A549 (cell line): Measurements from ENCODE around the gene USP12. TPM values are rescaled to one million over a fixed set of nuclear protein-coding genes. Genes with fewer than 3 reads are reported as not detected.

Experiments used
- ATAC-seq, 2 experiments: fragments of 200-7000 bp in 1 of 2; fragments of >200 bp in 1 of 2; cut with Nextera tagmentation in 1 of 2; cut with Tn5 transposase in 1 of 2; 3 replicates each; pipeline versions ENCODE4 v1.8.0 to v1.9.1; 2018 to 2020; ENCODE audit warnings: mild to moderate bottlenecking in 1 of 2, moderate library complexity in 1 of 2
- CTCF ChIA-PET: fragments of 300-600 bp; sonication (Branson Sonifier 250); formaldehyde crosslinking; extraction: SDS; loops from one replicate; lab custom pipeline; 2021; ENCODE audit warnings: antibody characterized with exemption, inconsistent platforms; lab: Yijun Ruan, JAX
- POLR2A ChIA-PET: fragments of 350-600 bp; formaldehyde crosslinking; extraction: SDS; loops from one replicate; lab custom pipeline; 2021; ENCODE audit warnings: antibody characterized with exemption, inconsistent platforms; lab: Yijun Ruan, JAX
- DNase-seq, 2 experiments: peaks; one replicate each; pipeline versions ENCODE4 v3.0.0 to v3.0.0-alpha.2; 2011 to 2016; ENCODE audit warnings: low read depth in 1 of 2, low spot score in 1 of 2
- FAIRE-seq: peaks from 2 replicates; lab custom pipeline; 2011; peaks lifted over from hg19 to GRCh38; lab: Jason Lieb, UNC
- H3K27ac ChIP-seq, 2 experiments: fragments of >200 bp; sonication (Bioruptor Twin); formaldehyde crosslinking; 3 replicates each; pipeline ENCODE4 v1.5.1; 2016 to 2017
- H3K4me1 ChIP-seq: fragments of >200 bp; sonication (Bioruptor Twin); formaldehyde crosslinking; 3 replicates; pipeline ENCODE4 v1.6.1; 2016
- H3K4me2 ChIP-seq: fragments of >200 bp; sonication (Bioruptor Twin); formaldehyde crosslinking; 3 replicates; pipeline ENCODE4 v1.6.1; 2016
- H3K4me3 ChIP-seq: fragments of >200 bp; sonication (Bioruptor Twin); formaldehyde crosslinking; 3 replicates; pipeline ENCODE4 v1.5.1; 2016
- H3K9me3 ChIP-seq: fragments of >200 bp; sonication (Bioruptor Twin); formaldehyde crosslinking; 3 replicates; pipeline ENCODE4 v1.6.1; 2016
- CHD4 ChIP-seq: fragments of 200-600 bp; sonication (generic); IDR thresholded peaks from 2 replicates; pipeline ENCODE4 v1.6.1; 2016; ENCODE audit warnings: antibody characterized with exemption, mild to moderate bottlenecking, borderline replicate concordance
- CTCF ChIP-seq: fragments of >200 bp; sonication (Bioruptor Twin); formaldehyde crosslinking; IDR thresholded peaks from 3 replicates; pipeline ENCODE4 v1.5.1; 2016
- EP300 ChIP-seq, 2 experiments: fragments of >200 bp; sonication (Bioruptor Twin); formaldehyde crosslinking; IDR thresholded peaks; 2 replicates in 1 of 2; 3 replicates in 1 of 2; pipeline ENCODE4 v1.6.1; 2016 to 2017
- HDAC2 ChIP-seq: fragments of 200-600 bp; sonication (generic); IDR thresholded peaks from 2 replicates; pipeline ENCODE4 v1.6.1; 2016
- HES2 ChIP-seq: fragments of >200 bp; sonication (Bioruptor Twin); formaldehyde crosslinking; IDR thresholded peaks from 2 replicates; pipeline ENCODE4 v1.6.1; 2016
- JUN ChIP-seq, 2 experiments: fragments of >200 bp; sonication (Bioruptor Twin); formaldehyde crosslinking; IDR thresholded peaks; 2 replicates in 1 of 2; 3 replicates in 1 of 2; pipeline ENCODE4 v1.6.1; 2016 to 2017
- MAX ChIP-seq: IDR thresholded peaks from 2 replicates; pipeline ENCODE4 v1.6.1; 2012
- NFE2L2 ChIP-seq: fragments of 150-350 bp; conservative IDR thresholded peaks from 2 replicates; pipeline ENCODE4 v1.6.1; 2014; ENCODE audit warnings: low read length
- RAD21 ChIP-seq, 2 experiments: fragments of >200 bp in 1 of 2; sonication (Bioruptor Twin) in 1 of 2; formaldehyde crosslinking in 1 of 2; IDR thresholded peaks in 1 of 2; conservative IDR thresholded peaks in 1 of 2; 2 replicates in 1 of 2; 3 replicates in 1 of 2; pipeline ENCODE4 v1.6.1; 2012 to 2018; ENCODE audit warnings: inconsistent platforms in 1 of 2
- RFX5 ChIP-seq: fragments of 450-650 bp; IDR thresholded peaks from 2 replicates; pipeline ENCODE4 v1.7.1; 2014; ENCODE audit warnings: antibody characterized with exemption, mild to moderate bottlenecking, moderate library complexity
- TP53 ChIP-seq: fragments of 250-450 bp; sonication (Bioruptor Pico); IDR thresholded peaks from 2 replicates; pipeline ENCODE4 v1.5.0; 2021; ENCODE audit warnings: mild to moderate bottlenecking, moderate library complexity
- ZFP36 ChIP-seq: fragments of 450-650 bp; IDR thresholded peaks from 2 replicates; pipeline ENCODE4 v1.6.1; 2014; ENCODE audit warnings: borderline replicate concordance; ENCODE audit not compliant: partially characterized antibody
- ZSCAN20 ChIP-seq: fragments of 250-450 bp; sonication (Bioruptor Pico); IDR thresholded peaks from 2 replicates; pipeline ENCODE4 v1.8.0; 2022; ENCODE audit warnings: mild to moderate bottlenecking, moderate library complexity
- WGBS: methylation state at CpG from one replicate; pipeline ENCODE4 v1.1.6; 2017; ENCODE audit errors: missing lambda C conversion rate; 5-methylcytosine and 5-hydroxymethylcytosine counted together
- polyA plus RNA-seq, 4 experiments: library from polyadenylated mRNA; depleted of rRNA in 3 of 4; stranded (reverse); fragments of >200 nt; fragmentation: RNase III in 1 of 4; extraction: RNeasy Plus Mini Kit Qiagen cat#74134 plus additional on column Dnase treatment in 1 of 4; gene quantifications; 2 replicates in 3 of 4; 3 replicates in 1 of 4; pipeline ENCODE4 v1.2.3, GENCODE V29; 2011 to 2017

Gene USP12
- polyA plus RNA-seq, 2 of the 4 experiments (the other 2 are of a cell fraction), result 19.1 to 21.2 TPM

- TF ChIP-seq NFE2L2 (no peak), RAD21 (conservative IDR thresholded peaks at IDR 0.05 in 1 of 2, IDR thresholded peaks at IDR 0.05 in 1 of 2) (no peak)
These were observed 146.7 kb downstream of the USP12 start (continued) for GRCh38 chr13:27024776-27025492.

- 72% methylated on average over 2 of the region's 2 CpGs for WGBS
- POLR2A ChIA-PET, result no interaction called here
- CTCF ChIA-PET, result interaction anchor here (4.1 kb wide), 1 partner anchor 38 kb away, joined by 17 read pairs; no protein-coding TSS in a partner anchor
- H3K4me3 ChIP-seq, result no peak overlapping the region
- FAIRE-seq (no peak), DNase-seq (no peak), ATAC-seq (no peak)
- TF ChIP-seq JUN (IDR thresholded peaks at IDR 0.05) (no peak), RAD21 (conservative IDR thresholded peaks at IDR 0.05 in 1 of 2, IDR thresholded peaks at IDR 0.05 in 1 of 2) (no peak), RFX5 (no peak), HES2 (no peak), ZFP36 (no peak), TP53 (no peak), EP300 (IDR thresholded peaks at IDR 0.05) (no peak), CHD4 (no peak), CTCF (no peak), MAX (no peak)
- H3K9me3 ChIP-seq, result no peaks in the 10 kb centered on the region
- H3K27ac ChIP-seq, result peak overlapping the region; percentile 68 to 83; a peak in 5 of 6 replicates
- H3K4me2 ChIP-seq, result peak overlapping the region; percentile 74
- peaks cover 34% of the 10 kb centered on the region for H3K4me1 ChIP-seq
These were observed 147.5 kb downstream of the USP12 start for GRCh38 chr13:27024074-27024461.

GRCh38 chr13:27023385-27024073 lies 148.1 kb downstream of the USP12 start:
- H3K27ac ChIP-seq, result peak overlapping the region; percentile 68 to 83
- ATAC-seq, result peak in 1 of 2 experiments; percentile 6; a peak in 2 of 6 replicates
- peak overlapping the region; percentile 74 for H3K4me2 ChIP-seq
- CTCF ChIA-PET, result interaction anchor here (4.1 kb wide), 1 partner anchor 38 kb away, joined by 17 read pairs; no protein-coding TSS in a partner anchor
- FAIRE-seq, result no peak
- TF ChIP-seq HDAC2 (0 out of 2 replicates have a peak, but pooled peaks have one; percentile 40), ZFP36 (peak; percentile 60), MAX (0 out of 2 replicates have a peak, but pooled peaks have one; percentile 0), CTCF (peak; percentile 14; the same call in 1 of the 3 replicates), RAD21 (conservative IDR thresholded peaks at IDR 0.05 in 1 of 2, IDR thresholded peaks at IDR 0.05 in 1 of 2) (no peak), CHD4 (0 out of 2 replicates have a peak, but pooled peaks have one; percentile 57), ZSCAN20 (CRISPR knock-in tag) (no peak)
- no peaks in the 10 kb centered on the region for H3K9me3 ChIP-seq
- POLR2A ChIA-PET, result no interaction called here
- 41% methylated on average over 8 of the region's 8 CpGs for WGBS
- peaks cover 32% of the 10 kb centered on the region for H3K4me1 ChIP-seq
- no peak for DNase-seq
- no peak overlapping the region for H3K4me3 ChIP-seq
